ENCODE results near the gene GPC2.
"Not testable (repeated sequence)": the region's sequence is repeated elsewhere in the genome, so short reads cannot be mapped to it uniquely, and the experiment has no call there.

Gene GPC2

GRCh38 chr7:100152937-100153666, 24.1 kb downstream of the GPC2 start:
- DNase-seq (ENCODE audit: low read depth in 2 of 3, low spot score in 1 of 3): no peak

GRCh38 chr7:100152404-100152803, 24.8 kb downstream of the GPC2 start:
- no peak for DNase-seq (ENCODE audit: low read depth in 2 of 3, low spot score in 1 of 3)

- DNase-seq (ENCODE audit: low read depth in 2 of 3, low spot score in 1 of 3): peak; percentile 96 to 98 (median 97)
Observed at GRCh38 chr7:100148559-100149328, 28.4 kb downstream of the GPC2 start, which contains the start of gene LAMTOR4. Gene LAMTOR4, plus strand, starts transcription at chr7:100148918. Its CDS starts 55 bp downstream, at chr7:100148973.

GRCh38 chr7:100148225-100148558, 29.0 kb downstream of the GPC2 start:
- DNase-seq (ENCODE audit: low read depth in 2 of 3, low spot score in 1 of 3): no peak

- no peak for DNase-seq (ENCODE audit: low read depth in 2 of 3, low spot score in 1 of 3)
Observed at GRCh38 chr7:100147278-100147677, 29.9 kb downstream of the GPC2 start.

GRCh38 chr7:100146350-100146749, 30.8 kb downstream of the GPC2 start:
- not testable (repeated sequence) for DNase-seq (ENCODE audit: low read depth in 2 of 3, low spot score in 1 of 3)

- DNase-seq (ENCODE audit: low read depth in 2 of 3, low spot score in 1 of 3): no peak
Observed at GRCh38 chr7:100142461-100142860, 34.7 kb downstream of the GPC2 start.

- no peak for DNase-seq (ENCODE audit: low read depth in 2 of 3, low spot score in 1 of 3)
Observed at GRCh38 chr7:100141555-100141949, 35.6 kb downstream of the GPC2 start.

GRCh38 chr7:100137851-100138760, 39.1 kb downstream of the GPC2 start:
- DNase-seq (ENCODE audit: low read depth in 2 of 3, low spot score in 1 of 3): no peak

- peak in 2 of 3 donors; percentile 44 to 50 for DNase-seq (ENCODE audit: low read depth in 2 of 3, low spot score in 1 of 3)
Observed at GRCh38 chr7:100132697-100133151, 44.5 kb downstream of the GPC2 start.

- no peak for DNase-seq (ENCODE audit: low read depth in 2 of 3, low spot score in 1 of 3)
Observed at GRCh38 chr7:100132126-100132525, 45.1 kb downstream of the GPC2 start.

GRCh38 chr7:100130608-100131453, 46.4 kb downstream of the GPC2 start:
- peak; percentile 68 to 96 (median 75) for DNase-seq (ENCODE audit: low read depth in 2 of 3, low spot score in 1 of 3)

- DNase-seq (ENCODE audit: low read depth in 2 of 3, low spot score in 1 of 3): not testable (repeated sequence)
Observed at GRCh38 chr7:100130220-100130607, 47.0 kb downstream of the GPC2 start.

GRCh38 chr7:100128637-100128963, 48.6 kb downstream of the GPC2 start:
- no peak for DNase-seq (ENCODE audit: low read depth in 2 of 3, low spot score in 1 of 3)

GRCh38 chr7:100127866-100128636, 49.1 kb downstream of the GPC2 start:
- DNase-seq (ENCODE audit: low read depth in 2 of 3, low spot score in 1 of 3): no peak

- peak; percentile 84 to 95 (median 86) for DNase-seq (ENCODE audit: low read depth in 2 of 3, low spot score in 1 of 3)
Observed at GRCh38 chr7:100126931-100127865, 50.0 kb downstream of the GPC2 start, which contains the start of gene MBLAC1. Gene MBLAC1, plus strand, starts transcription at chr7:100126967. Its CDS starts 429 bp downstream, at chr7:100127396.

- no peak for DNase-seq (ENCODE audit: low read depth in 2 of 3, low spot score in 1 of 3)
Observed at GRCh38 chr7:100126239-100126930, 50.8 kb downstream of the GPC2 start.
